Measurements from ENCODE around the gene ANXA6.

- TF ChIP-seq POLR2AphosphoS5 (IDR thresholded peaks at IDR 0.05; ENCODE audit: low read depth) = no peak
- TF ChIP-seq CTCF (IDR thresholded peaks at IDR 0.05; ENCODE audit: insufficient read depth, low read length) = no peak
Measured at GRCh38 chr5:151072630-151073025, 85.0 kb downstream of the ANXA6 start.
